Lower leg skin (tissue), 4 donors: ENCODE measurements around the gene ACOXL. TPM values are rescaled to one million over a fixed set of nuclear protein-coding genes. Genes with fewer than 3 reads are reported as not detected.

Experiments used
- DNase-seq, 2 donors: peaks; one replicate each; pipeline ENCODE4 v3.0.0-alpha.2; 2019; ENCODE audit warnings: low spot score in 2 of 2
- H3K4me3 ChIP-seq: fragments of 200-600 bp; sonication (generic); 2 replicates; pipeline ENCODE4 v1.5.1; 2017; ENCODE audit warnings: mild to moderate bottlenecking, low read depth; ENCODE audit not compliant: poor library complexity, severe bottlenecking
- CTCF ChIP-seq, 3 donors: fragments of 450-650 bp; IDR thresholded peaks; one replicate each; pipeline ENCODE4 v1.5.1; 2016; ENCODE audit warnings: antibody characterized with exemption in 3 of 3, mild to moderate bottlenecking in 3 of 3, moderate library complexity in 2 of 3
- POLR2A ChIP-seq, 2 donors: fragments of 450-650 bp; IDR thresholded peaks; one replicate each; pipeline ENCODE4 v1.6.1; 2016 to 2017; ENCODE audit warnings: antibody characterized with exemption in 2 of 2, mild to moderate bottlenecking in 1 of 2, moderate library complexity in 1 of 2
- WGBS, 2 donors: methylation state at CpG; one replicate each; pipeline ENCODE4 v1.1.5; 2018; 5-methylcytosine and 5-hydroxymethylcytosine counted together
- intact Hi-C: fragments of 100-400 bp; cut with DNase I; formaldehyde crosslinking; loops from one replicate; pipeline ENCODE4 v1.15.0; 2023; ENCODE audit warnings: low total_unique reads
- total RNA-seq, 4 donors: library from RNA; depleted of rRNA; stranded (reverse); fragments of >200 nt; gene quantifications; one replicate each; pipeline ENCODE4 v1.1.0, GENCODE V29; 2016

The ACOXL gene
- total RNA-seq, 4 donors from 2014 or later: not detected

- intact Hi-C loops: no loop called here
- TF ChIP-seq POLR2A (IDR thresholded peaks at IDR 0.05) (no peak), CTCF (IDR thresholded peaks at IDR 0.05) (no peak)
- H3K4me3 ChIP-seq: no peak overlapping the region
- DNase-seq: no peak
- WGBS, 2 donors: 79 to 80% methylated on average over 1 of the region's 1 CpG
Measured at GRCh38 chr2:110929528-110929927, 197.2 kb downstream of the ACOXL start.

GRCh38 chr2:110931648-110932047 lies 199.3 kb downstream of the ACOXL start:
- 20 to 26% methylated on average over 2 of the region's 2 CpGs for WGBS, 2 donors
- intact Hi-C loops: no loop called here
- no peak for DNase-seq
- TF ChIP-seq CTCF (IDR thresholded peaks at IDR 0.05) (no peak), POLR2A (IDR thresholded peaks at IDR 0.05) (no peak)
- no peak overlapping the region for H3K4me3 ChIP-seq

GRCh38 chr2:110933420-110933819 lies 201.0 kb downstream of the ACOXL start:
- no peak for TF ChIP-seq POLR2A (IDR thresholded peaks at IDR 0.05)
- no peak for TF ChIP-seq CTCF (IDR thresholded peaks at IDR 0.05)
- H3K4me3 ChIP-seq: no peak overlapping the region
- DNase-seq: no peak
- intact Hi-C loops: no loop called here
- WGBS, 2 donors: 87 to 99% methylated on average over 7 to 10 of the region's 10 CpGs

GRCh38 chr2:110934948-110935347 lies 202.6 kb downstream of the ACOXL start:
- H3K4me3 ChIP-seq: no peak overlapping the region
- WGBS, 2 donors: 92% methylated on average over 6 of the region's 6 CpGs
- no peak for DNase-seq
- intact Hi-C loops: no loop called here
- TF ChIP-seq CTCF (IDR thresholded peaks at IDR 0.05): no peak
- no peak for TF ChIP-seq POLR2A (IDR thresholded peaks at IDR 0.05)

- DNase-seq: no peak
- TF ChIP-seq CTCF (IDR thresholded peaks at IDR 0.05) (no peak), POLR2A (IDR thresholded peaks at IDR 0.05) (no peak)
- no peak overlapping the region for H3K4me3 ChIP-seq
- intact Hi-C loops: no loop called here
- WGBS, 2 donors: 71 to 75% methylated on average over 5 of the region's 5 CpGs
Measured at GRCh38 chr2:110940376-110940910, 208.1 kb downstream of the ACOXL start.

GRCh38 chr2:110941226-110941625 lies 208.9 kb downstream of the ACOXL start:
- H3K4me3 ChIP-seq: no peak overlapping the region
- no peak for DNase-seq
- 81 to 85% methylated on average over 2 of the region's 2 CpGs for WGBS, 2 donors
- intact Hi-C loops: no loop called here
- TF ChIP-seq CTCF (IDR thresholded peaks at IDR 0.05): no peak
